Activated CD4-positive, CD25-positive, alpha-beta regulatory T cell treated with anti-CD3 and anti-CD28 coated beads, Interleukin-2, amount 50 U/mL, for 16 hours (primary cell): Measurements from ENCODE around the gene EAF1.
"Not testable (repeated sequence)": the region's sequence is repeated elsewhere in the genome, so short reads cannot be mapped to it uniquely, and the experiment has no call there.

ENCODE experiments used
- DNase-seq: peaks from one replicate; pipeline ENCODE4 v3.0.0-alpha.2; 2020; ENCODE audit warnings: low read depth, low spot score

The EAF1 gene

DNA sequence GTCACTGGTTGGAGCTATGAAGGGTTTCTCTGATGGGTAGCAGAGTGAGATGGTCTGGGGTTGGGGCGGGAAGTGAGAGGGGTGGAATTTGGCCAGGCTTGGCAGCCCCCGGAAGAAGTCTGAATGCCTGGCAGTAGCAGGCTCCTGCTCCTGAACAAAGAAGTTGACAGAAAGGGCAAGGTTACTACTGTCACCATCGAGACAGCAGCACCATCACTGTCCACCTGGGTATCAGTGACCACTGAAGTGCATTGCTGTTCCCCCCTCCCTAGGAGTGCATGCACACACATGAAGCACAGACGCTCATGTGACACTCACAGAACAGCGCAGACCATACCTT is 51.2 kb downstream of the EAF1 start:
- DNase-seq, result no peak

DNA sequence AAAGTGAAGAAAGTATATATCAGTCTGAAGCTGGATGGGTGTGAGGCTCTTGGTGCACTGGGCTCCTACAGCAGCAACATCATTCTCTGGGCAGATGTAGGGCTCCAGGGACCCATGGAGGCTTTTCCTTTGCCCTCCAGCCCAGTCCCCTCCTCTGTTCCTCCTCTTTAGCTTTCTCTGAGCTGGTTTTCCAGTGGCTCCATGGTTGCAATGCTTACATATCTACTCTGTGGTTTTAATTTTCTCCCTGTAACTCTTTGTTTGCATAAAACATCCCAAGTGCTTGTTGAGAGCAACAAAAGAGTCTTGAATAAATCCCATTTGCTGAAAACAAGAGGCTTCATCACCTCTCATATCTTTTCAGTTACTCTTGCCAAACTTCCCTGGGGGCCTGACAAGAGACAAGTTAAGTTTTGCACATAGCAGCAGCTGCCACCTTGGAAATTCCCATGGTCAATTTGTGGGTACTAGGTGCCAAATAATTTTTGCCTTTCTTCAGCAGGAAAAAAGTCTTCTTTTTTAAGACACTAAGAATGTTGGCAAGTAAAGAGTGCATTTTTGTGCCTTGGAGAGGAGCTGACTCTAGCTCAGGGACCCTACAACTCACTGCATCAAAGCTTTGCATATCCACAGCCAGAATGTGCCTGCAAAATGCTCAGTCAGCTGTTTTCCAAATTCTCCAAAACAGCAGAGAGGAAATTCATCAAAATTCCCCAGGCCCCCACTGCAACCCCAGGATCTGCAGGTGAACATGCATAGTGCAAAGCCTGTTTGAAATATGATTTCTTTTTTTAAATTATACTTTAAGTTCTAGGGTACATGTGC is 52.2 kb downstream of the EAF1 start:
- DNase-seq, result no peak

DNA sequence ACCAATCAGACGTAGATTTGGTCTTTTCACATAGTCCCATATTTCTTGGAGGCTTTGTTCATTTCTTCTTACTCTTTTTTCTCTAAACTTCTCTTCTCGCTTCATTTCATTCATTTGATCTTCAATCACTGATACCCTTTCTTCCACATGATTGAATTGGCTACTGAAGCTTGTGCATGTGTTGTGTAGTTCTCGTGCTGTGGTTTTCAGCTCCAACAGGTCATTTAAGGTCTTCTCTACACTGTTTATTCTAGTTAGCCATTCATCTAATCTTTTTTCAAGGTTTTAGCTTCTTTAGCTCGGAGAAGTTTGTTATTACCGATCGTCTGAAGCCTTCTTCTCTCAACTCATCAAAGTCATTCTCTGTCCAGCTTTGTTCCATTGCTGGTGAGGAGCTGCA is 57.2 kb downstream of the EAF1 start:
- not testable (repeated sequence) for DNase-seq

DNA sequence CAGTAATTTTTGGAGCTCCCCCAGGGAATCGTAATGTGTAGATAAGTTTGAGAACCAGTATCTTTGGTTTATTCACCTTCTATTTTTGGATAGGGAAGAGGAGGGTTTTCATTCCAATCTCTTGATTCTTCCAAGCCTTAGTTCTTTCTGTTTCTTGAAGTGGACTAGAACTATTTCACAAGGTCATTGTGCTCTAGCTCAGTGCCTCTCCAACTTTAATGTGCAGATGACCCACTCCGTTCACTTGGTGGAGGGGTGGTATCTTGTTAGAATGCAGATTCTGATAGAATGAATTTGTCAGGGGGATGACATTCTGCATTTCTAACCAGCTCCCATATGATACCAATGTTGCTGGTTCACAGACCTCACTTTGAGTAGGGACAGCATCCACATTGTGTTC is 58.6 kb downstream of the EAF1 start:
- no peak for DNase-seq

DNA sequence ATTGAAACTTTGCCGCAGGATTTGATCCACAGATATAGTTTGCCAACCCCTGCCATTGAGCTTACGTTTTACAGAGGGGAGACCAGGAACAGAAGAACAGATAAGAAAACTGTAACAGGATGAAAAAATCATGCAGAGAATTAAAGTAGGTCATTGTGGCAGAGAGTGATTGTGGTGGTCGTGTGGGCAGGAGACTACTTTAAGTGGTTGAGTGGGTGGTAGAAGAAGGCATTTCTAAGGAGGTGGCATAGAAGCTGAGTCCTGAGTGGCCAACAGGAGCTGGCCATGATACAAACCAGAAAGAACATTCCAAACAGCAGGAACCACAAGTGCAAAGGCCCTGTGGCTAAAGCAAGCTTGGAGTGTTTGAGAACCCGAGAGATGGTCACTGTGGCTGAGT is 59.6 kb downstream of the EAF1 start:
- DNase-seq, result no peak

DNA sequence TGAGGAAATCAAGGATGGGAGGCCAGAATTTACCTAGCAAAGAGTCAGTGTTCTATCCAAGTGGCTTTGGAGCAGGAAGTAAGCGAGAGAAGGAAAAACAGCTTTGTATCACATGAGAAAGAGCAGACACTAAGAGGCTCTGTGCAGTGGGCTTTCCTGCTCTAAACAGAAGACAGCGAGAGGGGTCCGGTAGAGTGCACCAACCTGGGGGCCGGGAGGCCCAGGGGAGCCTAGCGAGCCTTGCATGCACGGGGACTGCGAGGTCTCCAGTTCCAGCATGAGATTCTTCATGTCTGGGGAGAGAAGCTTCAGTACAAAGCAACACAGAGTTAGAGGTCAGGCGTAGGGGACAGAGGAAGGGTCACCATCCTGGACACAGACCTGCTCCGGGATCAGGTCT is 60.6 kb downstream of the EAF1 start:
- no peak for DNase-seq

DNA sequence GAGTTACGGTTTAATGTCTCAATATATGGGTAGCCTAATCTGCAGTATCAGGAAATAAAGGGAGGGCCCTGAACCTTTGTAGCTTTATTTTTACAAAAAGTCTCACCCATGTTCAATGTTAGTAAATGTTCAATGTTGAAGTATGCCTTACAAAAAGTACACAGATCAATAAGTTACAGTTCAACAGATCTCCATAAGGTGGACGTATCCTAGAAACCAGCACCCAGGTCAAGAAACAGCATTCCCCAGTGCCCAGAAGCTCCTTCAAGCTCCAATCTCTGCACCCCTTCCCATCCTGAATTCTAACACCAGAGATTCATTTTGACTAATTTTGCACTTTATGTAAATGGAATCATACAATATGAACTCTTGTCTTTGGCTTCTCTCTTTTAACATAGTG is 62.8 kb downstream of the EAF1 start:
- DNase-seq, result no peak

DNA sequence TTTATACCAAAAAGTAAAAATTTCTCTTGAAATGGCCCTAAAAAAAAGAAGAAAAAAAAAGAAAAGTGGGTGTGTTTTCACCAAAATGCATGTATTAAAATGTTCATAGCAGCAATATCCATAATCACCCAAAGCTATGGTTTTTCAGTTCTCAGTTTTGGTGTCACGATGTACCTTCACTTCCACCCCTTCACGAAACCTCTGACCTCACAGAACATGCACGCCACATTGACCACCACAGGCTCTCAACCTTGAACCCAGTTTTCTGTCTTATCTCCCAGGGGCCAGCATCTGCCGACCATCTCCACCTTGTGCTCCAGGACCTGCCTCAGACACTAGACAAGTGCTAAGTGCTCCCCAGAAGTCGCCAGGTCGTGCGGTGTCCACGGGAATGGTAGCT is 63.7 kb downstream of the EAF1 start:
- no peak for DNase-seq
